Transverse colon (tissue), 4 donors: ENCODE measurements around the gene RALGAPA1. TPM values are rescaled to one million over a fixed set of nuclear protein-coding genes. Genes with fewer than 3 reads are reported as not detected.

Experiments used
- DNase-seq: peaks from one replicate; pipeline ENCODE4 v3.0.0-alpha.2; 2019
- H3K27ac ChIP-seq, 4 donors: fragments of 200-600 bp; sonication (generic); 2 replicates each; pipeline ENCODE4 v1.5.1; 2016 to 2018; ENCODE audit warnings: inconsistent platforms in 4 of 4
- H3K27me3 ChIP-seq: fragments of 200-600 bp; sonication (generic); 2 replicates; pipeline ENCODE4 v1.5.1; 2017; ENCODE audit warnings: inconsistent platforms
- H3K36me3 ChIP-seq, 4 donors: fragments of 200-600 bp; sonication (generic); 2 replicates each; pipeline ENCODE4 v1.5.1; 2017 to 2019; ENCODE audit warnings: inconsistent platforms in 4 of 4
- H3K4me1 ChIP-seq, 4 donors: fragments of 200-600 bp; sonication (generic); 2 replicates each; pipeline ENCODE4 v1.5.1; 2017 to 2020; ENCODE audit warnings: inconsistent platforms in 4 of 4
- H3K4me3 ChIP-seq, 4 donors: fragments of 200-600 bp; sonication (generic); 1 replicate in 1 of 4; 2 replicates in 3 of 4; pipeline versions ENCODE4 v1.5.1 to v1.6.1; 2017 to 2019; ENCODE audit warnings: inconsistent platforms in 4 of 4
- H3K9me3 ChIP-seq, 2 donors: fragments of 200-600 bp; sonication (generic); 2 replicates each; pipeline ENCODE4 v1.5.1; 2017 to 2019; ENCODE audit warnings: inconsistent platforms in 2 of 2
- CTCF ChIP-seq, 5 experiments: fragments of 200-600 bp in 3 of 5; fragments of 450-650 bp in 2 of 5; sonication (generic) in 3 of 5; IDR thresholded peaks; 1 replicate in 2 of 5; 2 replicates in 3 of 5; pipeline ENCODE4 v1.5.1; 2016 to 2017; ENCODE audit warnings: antibody characterized with exemption in 5 of 5, inconsistent platforms in 3 of 5, mild to moderate bottlenecking in 2 of 5, moderate library complexity in 1 of 5
- EP300 ChIP-seq: sonication (generic); formaldehyde crosslinking; IDR thresholded peaks from one replicate; pipeline ENCODE4 v1.6.1; 2017; ENCODE audit warnings: antibody characterized with exemption, low read depth
- POLR2A ChIP-seq: fragments of 450-650 bp; IDR thresholded peaks from one replicate; pipeline ENCODE4 v1.6.1; 2016; ENCODE audit warnings: antibody characterized with exemption, mild to moderate bottlenecking, moderate library complexity
- POLR2AphosphoS5 ChIP-seq, 3 donors: sonication (generic); formaldehyde crosslinking; IDR thresholded peaks; one replicate each; pipeline ENCODE4 v1.6.1; 2016; ENCODE audit warnings: antibody characterized with exemption in 3 of 3
- whole genome bisulfite sequencing, 2 donors: methylation state at CpG; one replicate each; pipeline ENCODE4 v1.1.5; 2018; ENCODE audit warnings: low coverage in 1 of 2; 5-methylcytosine and 5-hydroxymethylcytosine counted together
- in situ Hi-C, 4 donors: fragments of 200-750 bp; cut with MboI; loops; one replicate each; pipeline versions ENCODE4 v1.15.0 to v1.15.1; 2017; ENCODE audit warnings: low sequenced_read_pairs in 3 of 4, low pct_ligation_motif_present in 1 of 4, low pct_unique_long_range_greater_than_20kb in 1 of 4
- intact Hi-C: fragments of 100-400 bp; cut with DNase I; formaldehyde crosslinking; loops from one replicate; pipeline ENCODE4 v1.15.1; 2023; ENCODE audit warnings: low total_unique reads
- total RNA-seq, 4 donors: library from RNA; depleted of rRNA; stranded (reverse); fragments of >200 nt; gene quantifications; one replicate each; pipeline ENCODE4 v1.1.0, GENCODE V29; 2016

RALGAPA1 gene
- total RNA-seq, 4 donors from 2014 or later = 84.7 to 122 (median 119) TPM

- H3K27ac ChIP-seq = no peak overlapping the region
- no peak overlapping the region for H3K4me3 ChIP-seq
- no peaks in the 10 kb centered on the region for H3K36me3 ChIP-seq
- intact Hi-C loops = loop anchor here (10.0 kb wide), 1 partner anchor 1815 kb away; no protein-coding TSS in a partner anchor
- TF ChIP-seq POLR2AphosphoS5 (IDR thresholded peaks at IDR 0.05) (no peak), EP300 (no peak), CTCF (IDR thresholded peaks at IDR 0.05) (no peak), POLR2A (no peak)
- in situ Hi-C loops = no loop called here
- no peak for DNase-seq
- H3K9me3 ChIP-seq = no peaks in the 10 kb centered on the region
- peaks cover 19% of the 10 kb centered on the region for H3K27me3 ChIP-seq
- H3K4me1 ChIP-seq = peaks cover 0 to 8% (median 5%) of the 10 kb centered on the region in 4 donors
- WGBS, 2 donors = 54 to 65% methylated on average over 2 of the region's 2 CpGs
These were observed 269.1 kb downstream of the RALGAPA1 start for GRCh38 chr14:35539969-35540368.

DNA sequence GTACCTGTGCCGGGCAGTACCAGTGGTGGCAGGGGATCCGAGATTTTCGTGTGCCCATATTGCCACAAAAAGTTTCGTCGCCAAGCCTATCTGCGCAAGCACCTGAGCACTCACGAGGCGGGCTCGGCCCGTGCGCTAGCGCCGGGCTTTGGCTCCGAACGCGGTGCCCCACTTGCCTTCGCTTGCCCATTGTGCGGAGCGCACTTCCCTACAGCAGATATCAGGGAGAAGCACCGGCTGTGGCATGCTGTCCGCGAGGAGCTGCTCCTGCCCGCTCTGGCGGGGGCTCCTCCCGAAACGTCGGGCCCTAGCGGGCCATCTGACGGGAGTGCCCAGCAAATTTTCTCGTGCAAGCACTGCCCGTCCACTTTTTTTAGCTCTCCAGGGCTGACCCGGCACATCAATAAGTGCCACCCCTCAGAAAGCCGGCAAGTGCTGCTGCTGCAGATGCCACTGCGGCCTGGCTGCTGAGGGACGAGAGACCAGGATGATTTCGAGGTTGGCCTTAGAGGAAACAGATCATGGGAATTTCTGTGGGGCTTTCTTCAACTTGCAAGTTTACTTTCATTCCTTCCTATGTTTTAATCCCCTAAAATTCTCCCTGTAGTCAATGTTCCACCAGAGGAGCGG is 273.5 kb downstream of the RALGAPA1 start:
- DNase-seq = no peak
- in situ Hi-C loops = no loop called here
- peak overlapping the region in 2 of 4 donors; percentile 43 to 74 for H3K4me3 ChIP-seq
- TF ChIP-seq POLR2A = no peak
- no peak for TF ChIP-seq CTCF (IDR thresholded peaks at IDR 0.05)
- no peak for TF ChIP-seq EP300
- TF ChIP-seq POLR2AphosphoS5 (IDR thresholded peaks at IDR 0.05) = no peak
- no peaks in the 10 kb centered on the region for H3K9me3 ChIP-seq
- H3K36me3 ChIP-seq = no peaks in the 10 kb centered on the region
- H3K27ac ChIP-seq = no peak overlapping the region
- WGBS, 2 donors = 12 to 89% methylated on average over 1 to 33 of the region's 37 CpGs
- peaks cover 7 to 29% (median 25%) of the 10 kb centered on the region in 4 donors for H3K4me1 ChIP-seq
- intact Hi-C loops = no loop called here
- H3K27me3 ChIP-seq = peaks cover 63% of the 10 kb centered on the region

GRCh38 chr14:35534873-35535482 is 274.1 kb downstream of the RALGAPA1 start:
- 4% methylated on average over 17 of the region's 55 CpGs; no CpG with 5 or more reads in 1 of the 2 donors for WGBS, 2 donors
- H3K4me3 ChIP-seq = peak overlapping the region in 3 of 4 donors; percentile 40 to 74 (median 43)
- H3K36me3 ChIP-seq = no peaks in the 10 kb centered on the region
- no peaks in the 10 kb centered on the region for H3K9me3 ChIP-seq
- intact Hi-C loops (no loop called here), in situ Hi-C loops (no loop called here)
- no peak overlapping the region for H3K27ac ChIP-seq
- H3K4me1 ChIP-seq = peaks cover 7 to 29% (median 25%) of the 10 kb centered on the region in 4 donors
- no peak for TF ChIP-seq CTCF (IDR thresholded peaks at IDR 0.05)
- TF ChIP-seq POLR2A = no peak
- TF ChIP-seq EP300 = no peak
- no peak for TF ChIP-seq POLR2AphosphoS5 (IDR thresholded peaks at IDR 0.05)
- peaks cover 69% of the 10 kb centered on the region for H3K27me3 ChIP-seq
- peak; percentile 59 for DNase-seq

GRCh38 chr14:35534208-35534872 is 274.8 kb downstream of the RALGAPA1 start:
- in situ Hi-C loops (no loop called here), intact Hi-C loops (no loop called here)
- no peaks in the 10 kb centered on the region for H3K36me3 ChIP-seq
- H3K4me1 ChIP-seq = peaks cover 7 to 29% (median 25%) of the 10 kb centered on the region in 4 donors
- no peaks in the 10 kb centered on the region for H3K9me3 ChIP-seq
- TF ChIP-seq EP300 (no peak), CTCF (IDR thresholded peaks at IDR 0.05) (no peak), POLR2AphosphoS5 (IDR thresholded peaks at IDR 0.05) (no peak), POLR2A (no peak)
- 0 to 2% methylated on average over 1 to 36 of the region's 77 CpGs for WGBS, 2 donors
- no peak overlapping the region for H3K27ac ChIP-seq
- peak overlapping the region; percentile 24 to 74 (median 42) for H3K4me3 ChIP-seq
- peaks cover 75% of the 10 kb centered on the region for H3K27me3 ChIP-seq
- no peak for DNase-seq
